Activated naive CD4-positive, alpha-beta T cell treated with anti-CD3 and anti-CD28 coated beads for 36 hours (primary cell): ENCODE data around the gene MRGPRE. TPM values are rescaled to one million over a fixed set of nuclear protein-coding genes. Genes with fewer than 3 reads are reported as not detected.

Source experiments
- CTCF ChIA-PET: fragments of 350-600 bp; sonication (Branson Sonifier 250); formaldehyde crosslinking; loops from one replicate; lab custom pipeline; 2021; ENCODE audit warnings: antibody characterized with exemption; lab: Charles Lee
- DNase-seq: peaks from one replicate; pipeline ENCODE4 v3.0.0-alpha.2; 2020
- H3K27ac Mint-ChIP-seq: one replicate; pipeline ENCODE4 v1.8.0; 2021; ENCODE audit warnings: mild to moderate bottlenecking, mixed read lengths
- H3K27me3 Mint-ChIP-seq: one replicate; pipeline ENCODE4 v1.8.0; 2021; ENCODE audit warnings: low read depth, mixed read lengths
- H3K36me3 Mint-ChIP-seq: one replicate; pipeline ENCODE4 v1.8.0; 2021; ENCODE audit warnings: low read depth, mixed read lengths
- H3K4me1 Mint-ChIP-seq: one replicate; pipeline ENCODE4 v1.8.0; 2021; ENCODE audit warnings: low read depth, mixed read lengths
- H3K4me3 Mint-ChIP-seq: one replicate; pipeline ENCODE4 v1.8.0; 2021; ENCODE audit warnings: mild to moderate bottlenecking, moderate library complexity, mixed read lengths
- H3K9me3 Mint-ChIP-seq: one replicate; pipeline ENCODE4 v1.8.0; 2021; ENCODE audit warnings: mixed read lengths
- intact Hi-C: fragments of 100-400 bp; cut with micrococcal nuclease; formaldehyde crosslinking; loops from one replicate; pipeline ENCODE4 v1.15.1; 2023
- total RNA-seq, 2 experiments: library from RNA; stranded (reverse); gene quantifications; one replicate each; pipeline ENCODE4 v1.2.3, GENCODE V29; 2021

The MRGPRE gene
- total RNA-seq, 2 experiments from 2014 or later: not detected

- Mint-ChIP-seq H3K4me3 (no peak overlapping the region), H3K9me3 (no peaks in the 10 kb centered on the region), H3K27ac (no peak overlapping the region), H3K36me3 (no peaks in the 10 kb centered on the region), H3K27me3 (peaks cover 2% of the 10 kb centered on the region), H3K4me1 (no peaks in the 10 kb centered on the region)
- CTCF ChIA-PET: no interaction called here
- DNase-seq: no peak
- intact Hi-C loops: no loop called here
Measured at GRCh38 chr11:3196161-3197043, 35.8 kb downstream of the MRGPRE start.

GRCh38 chr11:3195251-3196160, 36.7 kb downstream of the MRGPRE start:
- Mint-ChIP-seq H3K36me3 (no peaks in the 10 kb centered on the region), H3K27ac (no peak overlapping the region), H3K4me1 (no peaks in the 10 kb centered on the region), H3K9me3 (no peaks in the 10 kb centered on the region), H3K4me3 (no peak overlapping the region), H3K27me3 (no peaks in the 10 kb centered on the region)
- DNase-seq: no peak
- intact Hi-C loops: no loop called here
- CTCF ChIA-PET: no interaction called here

GRCh38 chr11:3194016-3194816, 38.0 kb downstream of the MRGPRE start:
- CTCF ChIA-PET: no interaction called here
- Mint-ChIP-seq H3K27ac (no peak overlapping the region), H3K27me3 (no peaks in the 10 kb centered on the region), H3K4me3 (no peak overlapping the region), H3K9me3 (no peaks in the 10 kb centered on the region), H3K36me3 (no peaks in the 10 kb centered on the region), H3K4me1 (no peaks in the 10 kb centered on the region)
- DNase-seq: no peak
- intact Hi-C loops: no loop called here

- DNase-seq: no peak
- Mint-ChIP-seq H3K36me3 (no peaks in the 10 kb centered on the region), H3K4me1 (no peaks in the 10 kb centered on the region), H3K27me3 (no peaks in the 10 kb centered on the region), H3K27ac (no peak overlapping the region), H3K9me3 (no peaks in the 10 kb centered on the region), H3K4me3 (no peak overlapping the region)
- CTCF ChIA-PET: no interaction called here
- intact Hi-C loops: no loop called here
Measured at GRCh38 chr11:3193373-3194015, 38.7 kb downstream of the MRGPRE start.

- CTCF ChIA-PET: no interaction called here
- H3K9me3 Mint-ChIP-seq: no peaks in the 10 kb centered on the region
- H3K4me1 Mint-ChIP-seq: no peaks in the 10 kb centered on the region
- no peak overlapping the region for H3K27ac Mint-ChIP-seq
- H3K36me3 Mint-ChIP-seq: no peaks in the 10 kb centered on the region
- no peak overlapping the region for H3K4me3 Mint-ChIP-seq
- no peak for DNase-seq
- no peaks in the 10 kb centered on the region for H3K27me3 Mint-ChIP-seq
- intact Hi-C loops: no loop called here
Measured at GRCh38 chr11:3192511-3193372, 39.5 kb downstream of the MRGPRE start.

GRCh38 chr11:3191586-3192324, 40.5 kb downstream of the MRGPRE start:
- Mint-ChIP-seq H3K27ac (no peak overlapping the region), H3K4me1 (no peaks in the 10 kb centered on the region), H3K9me3 (no peaks in the 10 kb centered on the region), H3K36me3 (no peaks in the 10 kb centered on the region), H3K4me3 (no peak overlapping the region), H3K27me3 (no peaks in the 10 kb centered on the region)
- DNase-seq: no peak
- intact Hi-C loops: no loop called here
- CTCF ChIA-PET: no interaction called here

GRCh38 chr11:3190600-3190999, 41.6 kb downstream of the MRGPRE start:
- Mint-ChIP-seq H3K27ac (no peak overlapping the region), H3K27me3 (no peaks in the 10 kb centered on the region), H3K4me3 (no peak overlapping the region), H3K9me3 (no peaks in the 10 kb centered on the region), H3K36me3 (no peaks in the 10 kb centered on the region), H3K4me1 (no peaks in the 10 kb centered on the region)
- no peak for DNase-seq
- CTCF ChIA-PET: no interaction called here
- intact Hi-C loops: no loop called here

GRCh38 chr11:3189886-3190583, 42.2 kb downstream of the MRGPRE start:
- no peaks in the 10 kb centered on the region for H3K4me1 Mint-ChIP-seq
- no peak for DNase-seq
- CTCF ChIA-PET: no interaction called here
- intact Hi-C loops: no loop called here
- no peak overlapping the region for H3K4me3 Mint-ChIP-seq
- no peaks in the 10 kb centered on the region for H3K27me3 Mint-ChIP-seq
- H3K36me3 Mint-ChIP-seq: no peaks in the 10 kb centered on the region
- H3K9me3 Mint-ChIP-seq: no peaks in the 10 kb centered on the region
- H3K27ac Mint-ChIP-seq: no peak overlapping the region

GRCh38 chr11:3189196-3189843, 42.9 kb downstream of the MRGPRE start:
- no peaks in the 10 kb centered on the region for H3K36me3 Mint-ChIP-seq
- no peaks in the 10 kb centered on the region for H3K27me3 Mint-ChIP-seq
- H3K9me3 Mint-ChIP-seq: no peaks in the 10 kb centered on the region
- no peak overlapping the region for H3K4me3 Mint-ChIP-seq
- CTCF ChIA-PET: no interaction called here
- H3K4me1 Mint-ChIP-seq: no peaks in the 10 kb centered on the region
- intact Hi-C loops: no loop called here
- DNase-seq: no peak
- no peak overlapping the region for H3K27ac Mint-ChIP-seq

- intact Hi-C loops: no loop called here
- no peak overlapping the region for H3K27ac Mint-ChIP-seq
Measured at GRCh38 chr11:3188496-3189195, 43.6 kb downstream of the MRGPRE start.

More at GRCh38 chr11:3188496-3189195, 43.6 kb downstream of the MRGPRE start:
- H3K27me3 Mint-ChIP-seq: no peaks in the 10 kb centered on the region
- H3K36me3 Mint-ChIP-seq: no peaks in the 10 kb centered on the region
- H3K9me3 Mint-ChIP-seq: no peaks in the 10 kb centered on the region
- H3K4me1 Mint-ChIP-seq: no peaks in the 10 kb centered on the region
- CTCF ChIA-PET: no interaction called here
- DNase-seq: no peak
- no peak overlapping the region for H3K4me3 Mint-ChIP-seq
